ENCODE results near the gene BAIAP3.

The BAIAP3 gene

GRCh38 chr16:1333149-1333812 lies at the start of gene BAIAP3:
Gene BAIAP3 (plus strand): TSS chr16:1333645. CDS start chr16:1338550, 4,905 bp downstream.
- H3K27ac ChIP-seq (ENCODE audit: poor library complexity, severe bottlenecking), result no peak within 1 kb of the TSS

GRCh38 chr16:1283996-1284616 lies 49.3 kb upstream of the BAIAP3 start:
- Histone ChIP-seq H3K36me3 (ENCODE audit: low read depth) (no peaks in the 10 kb centered on the region), H3K9me3 (ENCODE audit: severe bottlenecking) (no peaks in the 10 kb centered on the region), H3K27ac (ENCODE audit: poor library complexity, severe bottlenecking) (no peak overlapping the region), H3K4me3 (ENCODE audit: severe bottlenecking) (no peak overlapping the region), H3K27me3 (ENCODE audit: insufficient read depth, poor library complexity, severe bottlenecking) (peaks cover 39% of the 10 kb centered on the region), H3K4me1 (ENCODE audit: insufficient read depth, poor library complexity, severe bottlenecking) (no peaks in the 10 kb centered on the region)
- ATAC-seq (ENCODE audit: low read depth) (no peak), DNase-seq (ENCODE audit: low spot score) (peak; percentile 48)
- TF ChIP-seq CTCF (IDR thresholded peaks at IDR 0.05; ENCODE audit: poor library complexity, severe bottlenecking), result no peak

More at GRCh38 chr16:1333149-1333812, at the start of gene BAIAP3:
- TF ChIP-seq CTCF (IDR thresholded peaks at IDR 0.05; ENCODE audit: poor library complexity, severe bottlenecking), result no peak
- no peaks in the 10 kb centered on the region for H3K36me3 ChIP-seq (ENCODE audit: low read depth)
- DNase-seq (ENCODE audit: low spot score) (no peak), ATAC-seq (ENCODE audit: low read depth) (peak; percentile 55)
- no peaks in the 10 kb centered on the region for H3K9me3 ChIP-seq (ENCODE audit: severe bottlenecking)
- peaks cover 6% of the 10 kb centered on the region for H3K4me1 ChIP-seq (ENCODE audit: insufficient read depth, poor library complexity, severe bottlenecking)
- peak within 1 kb of the TSS; percentile 27 for H3K4me3 ChIP-seq (ENCODE audit: severe bottlenecking)
- peaks cover 44% of the 10 kb centered on the region for H3K27me3 ChIP-seq (ENCODE audit: insufficient read depth, poor library complexity, severe bottlenecking)

- no peaks in the 10 kb centered on the region for H3K36me3 ChIP-seq (ENCODE audit: low read depth)
- no peak for TF ChIP-seq CTCF (IDR thresholded peaks at IDR 0.05; ENCODE audit: poor library complexity, severe bottlenecking)
- no peaks in the 10 kb centered on the region for H3K9me3 ChIP-seq (ENCODE audit: severe bottlenecking)
- H3K4me3 ChIP-seq (ENCODE audit: severe bottlenecking), result no peak overlapping the region
- ATAC-seq (ENCODE audit: low read depth), result no peak
- no peaks in the 10 kb centered on the region for H3K4me1 ChIP-seq (ENCODE audit: insufficient read depth, poor library complexity, severe bottlenecking)
- H3K27me3 ChIP-seq (ENCODE audit: insufficient read depth, poor library complexity, severe bottlenecking), result peaks cover 55% of the 10 kb centered on the region
- no peak overlapping the region for H3K27ac ChIP-seq (ENCODE audit: poor library complexity, severe bottlenecking)
- DNase-seq (ENCODE audit: low spot score), result peak; percentile 49
Observed at GRCh38 chr16:1285669-1286512, 47.6 kb upstream of the BAIAP3 start.

GRCh38 chr16:1286513-1287094 lies 46.8 kb upstream of the BAIAP3 start:
- no peak for TF ChIP-seq CTCF (IDR thresholded peaks at IDR 0.05; ENCODE audit: poor library complexity, severe bottlenecking)
- DNase-seq (ENCODE audit: low spot score), result peak; percentile 55
- no peaks in the 10 kb centered on the region for H3K36me3 ChIP-seq (ENCODE audit: low read depth)
- no peak overlapping the region for H3K4me3 ChIP-seq (ENCODE audit: severe bottlenecking)
- H3K4me1 ChIP-seq (ENCODE audit: insufficient read depth, poor library complexity, severe bottlenecking), result no peaks in the 10 kb centered on the region
- H3K27me3 ChIP-seq (ENCODE audit: insufficient read depth, poor library complexity, severe bottlenecking), result peaks cover 59% of the 10 kb centered on the region
- no peak overlapping the region for H3K27ac ChIP-seq (ENCODE audit: poor library complexity, severe bottlenecking)
- no peak for ATAC-seq (ENCODE audit: low read depth)
- H3K9me3 ChIP-seq (ENCODE audit: severe bottlenecking), result no peaks in the 10 kb centered on the region

Measured in RWPE2 (cell line).